GM23248 (cell line): ENCODE results near the gene TNFAIP1.

Experiments
- EZH2 ChIP-seq: fragments of 200-600 bp; sonication (generic); IDR thresholded peaks from 2 replicates; pipeline ENCODE4 v1.6.1; 2018; ENCODE audit warnings: antibody characterized with exemption, mild to moderate bottlenecking; ENCODE audit not compliant: insufficient read depth, poor library complexity, severe bottlenecking
- EZH2phosphoT487 ChIP-seq: fragments of 200-600 bp; sonication (generic); IDR thresholded peaks from 2 replicates; pipeline ENCODE4 v1.6.1; 2018; ENCODE audit warnings: antibody characterized with exemption, moderate library complexity, mild to moderate bottlenecking, low read depth; ENCODE audit not compliant: insufficient read depth

DNA sequence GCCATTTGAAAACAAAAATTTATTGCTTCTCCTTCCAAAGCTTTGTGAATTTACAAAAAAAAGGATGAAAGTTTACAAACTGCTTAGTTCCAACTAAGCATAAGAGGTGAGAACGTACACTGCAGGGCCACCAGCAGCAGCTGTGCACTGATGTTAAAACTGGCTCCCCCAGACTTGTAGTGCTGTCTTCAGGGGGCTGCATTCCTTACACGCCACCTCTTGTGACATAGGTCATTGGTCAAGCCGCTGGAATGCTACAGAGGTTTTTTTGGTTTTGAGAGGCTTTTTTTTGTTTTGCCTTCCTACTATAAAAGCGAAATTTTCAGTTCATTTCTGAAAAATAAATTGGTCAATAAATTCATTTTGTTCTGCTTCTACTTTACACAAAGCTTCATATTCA lies 7.2 kb upstream of the TNFAIP1 start:
- TF ChIP-seq EZH2 (no peak), EZH2phosphoT487 (no peak)
